ENCODE results near the gene PLEKHG4. TPM values are rescaled to one million over a fixed set of nuclear protein-coding genes. Genes with fewer than 3 reads are reported as not detected.

The PLEKHG4 gene, protein sequence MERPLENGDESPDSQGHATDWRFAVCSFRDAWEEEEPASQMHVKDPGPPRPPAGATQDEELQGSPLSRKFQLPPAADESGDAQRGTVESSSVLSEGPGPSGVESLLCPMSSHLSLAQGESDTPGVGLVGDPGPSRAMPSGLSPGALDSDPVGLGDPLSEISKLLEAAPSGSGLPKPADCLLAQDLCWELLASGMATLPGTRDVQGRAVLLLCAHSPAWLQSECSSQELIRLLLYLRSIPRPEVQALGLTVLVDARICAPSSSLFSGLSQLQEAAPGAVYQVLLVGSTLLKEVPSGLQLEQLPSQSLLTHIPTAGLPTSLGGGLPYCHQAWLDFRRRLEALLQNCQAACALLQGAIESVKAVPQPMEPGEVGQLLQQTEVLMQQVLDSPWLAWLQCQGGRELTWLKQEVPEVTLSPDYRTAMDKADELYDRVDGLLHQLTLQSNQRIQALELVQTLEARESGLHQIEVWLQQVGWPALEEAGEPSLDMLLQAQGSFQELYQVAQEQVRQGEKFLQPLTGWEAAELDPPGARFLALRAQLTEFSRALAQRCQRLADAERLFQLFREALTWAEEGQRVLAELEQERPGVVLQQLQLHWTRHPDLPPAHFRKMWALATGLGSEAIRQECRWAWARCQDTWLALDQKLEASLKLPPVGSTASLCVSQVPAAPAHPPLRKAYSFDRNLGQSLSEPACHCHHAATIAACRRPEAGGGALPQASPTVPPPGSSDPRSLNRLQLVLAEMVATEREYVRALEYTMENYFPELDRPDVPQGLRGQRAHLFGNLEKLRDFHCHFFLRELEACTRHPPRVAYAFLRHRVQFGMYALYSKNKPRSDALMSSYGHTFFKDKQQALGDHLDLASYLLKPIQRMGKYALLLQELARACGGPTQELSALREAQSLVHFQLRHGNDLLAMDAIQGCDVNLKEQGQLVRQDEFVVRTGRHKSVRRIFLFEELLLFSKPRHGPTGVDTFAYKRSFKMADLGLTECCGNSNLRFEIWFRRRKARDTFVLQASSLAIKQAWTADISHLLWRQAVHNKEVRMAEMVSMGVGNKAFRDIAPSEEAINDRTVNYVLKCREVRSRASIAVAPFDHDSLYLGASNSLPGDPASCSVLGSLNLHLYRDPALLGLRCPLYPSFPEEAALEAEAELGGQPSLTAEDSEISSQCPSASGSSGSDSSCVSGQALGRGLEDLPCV
- polyA plus RNA-seq (ENCODE audit: insufficient read length), result 14.2 TPM
- long read RNA-seq, donor 1, result 0 reads
- long read RNA-seq, donor 2, full-length matches to known transcripts, result 1 of 1 reads
- long read RNA-seq, donor 2, partial matches to known transcripts, result 0 of 1 reads
- long read RNA-seq, donor 2, other reads (novel, unspliced or antisense), result 0 of 1 reads
- long read RNA-seq, donor 3, partial matches to known transcripts, result 0 of 1 reads
- long read RNA-seq, donor 3, other reads (novel, unspliced or antisense), result 0 of 1 reads
- long read RNA-seq, donor 4, result 0 reads
- long read RNA-seq, donor 5, partial matches to known transcripts, result 0 of 1 reads
- long read RNA-seq, donor 5, other reads (novel, unspliced or antisense), result 0 of 1 reads
- long read RNA-seq, donor 6, result 0 reads
- long read RNA-seq, donor 7, result 0 reads
- long read RNA-seq, donor 8, partial matches to known transcripts, result 0 of 2 reads
- long read RNA-seq, donor 8, other reads (novel, unspliced or antisense), result 0 of 2 reads

DNA sequence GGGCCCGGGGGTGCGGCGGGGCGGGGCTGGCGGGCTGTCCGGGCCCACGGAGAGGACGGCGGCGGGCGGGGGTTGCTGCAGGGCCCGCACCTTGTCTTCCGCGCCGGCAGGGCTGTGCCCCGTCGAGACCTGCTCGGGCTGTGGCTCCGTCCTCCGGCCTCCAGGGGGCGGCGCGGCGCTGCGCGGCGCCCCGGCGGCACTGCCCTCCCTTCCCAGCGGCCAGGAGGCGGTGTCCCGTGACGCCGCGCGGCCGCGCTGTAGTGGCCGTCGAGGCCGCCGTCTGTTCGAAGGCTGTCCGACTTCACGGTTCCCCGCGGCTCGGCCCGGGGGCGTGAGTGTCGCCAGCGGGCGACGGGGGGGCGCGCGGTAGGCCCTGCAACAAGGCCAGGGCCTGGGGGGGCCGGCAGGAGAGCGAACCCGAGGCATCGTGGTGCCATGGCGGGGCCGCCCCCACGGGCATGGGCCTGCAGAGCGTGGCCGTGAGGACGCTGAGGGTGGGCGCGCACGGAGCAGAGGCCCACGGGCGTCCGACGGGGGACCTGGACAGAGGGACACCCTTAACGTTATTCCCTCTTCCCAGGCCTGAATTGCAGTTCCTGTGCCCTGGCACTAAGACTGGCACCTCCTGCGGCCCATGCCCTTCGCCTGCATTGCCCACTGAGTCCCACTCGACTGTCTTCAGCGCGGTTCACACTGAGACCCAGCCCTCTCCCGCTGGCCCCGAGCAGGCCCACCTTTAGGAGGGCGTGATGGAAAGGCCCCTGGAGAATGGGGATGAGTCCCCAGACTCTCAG, at the start of gene PLEKHG4:
TSS of gene PLEKHG4 (plus strand) at position 237 of the 794 bp plus-strand sequence. CDS start at position 750, 513 bp downstream.
- peak; percentile 60 for DNase-seq

DNA sequence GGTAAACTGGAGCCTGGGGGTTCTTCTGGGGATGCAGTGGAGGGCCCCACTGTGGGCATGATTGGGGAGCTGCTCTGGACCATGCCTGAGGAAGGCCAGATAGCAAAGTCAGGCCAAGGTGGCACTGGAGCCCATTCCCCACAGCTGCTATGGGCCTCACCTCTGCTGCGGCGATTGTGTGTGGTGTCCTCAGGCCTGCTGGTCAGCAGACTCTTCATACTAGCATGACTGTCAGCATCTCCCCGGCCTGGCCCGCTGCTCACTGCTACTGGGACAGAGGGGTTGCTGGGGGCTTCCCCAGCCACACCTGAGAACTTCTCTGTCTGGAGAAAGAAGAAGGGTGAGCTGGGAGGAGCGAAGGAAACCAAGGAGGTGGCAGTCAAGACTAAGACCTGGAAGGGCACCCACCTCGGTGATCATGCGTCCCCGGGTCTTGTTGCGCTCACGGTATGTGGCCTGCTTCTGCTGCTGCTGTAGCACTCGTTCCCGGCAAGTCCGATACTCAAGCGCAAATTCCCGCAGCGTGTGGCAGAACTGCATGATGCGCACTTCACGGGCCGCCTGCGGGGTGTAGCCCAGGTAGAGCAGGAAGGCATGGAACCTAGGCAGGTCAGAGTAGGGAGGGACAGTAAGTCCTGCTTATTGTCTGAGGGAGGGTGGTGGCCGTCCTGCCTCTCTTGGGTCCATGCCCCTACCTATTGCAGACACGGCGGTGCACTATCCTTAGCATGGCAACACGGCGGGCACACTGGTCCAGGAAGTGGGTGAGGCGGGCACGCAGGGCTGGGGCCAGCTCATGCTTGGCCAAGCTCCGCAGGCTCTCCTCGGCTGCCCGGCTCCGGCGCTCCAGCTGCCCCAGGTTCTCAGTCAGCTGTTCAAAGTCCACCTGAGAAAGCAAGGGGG, 49.2 kb upstream of the PLEKHG4 start:
- DNase-seq, result no peak

GRCh38 chr16:67230809-67231660, 48.3 kb upstream of the PLEKHG4 start:
- DNase-seq, result no peak

GRCh38 chr16:67233596-67233995, 45.7 kb upstream of the PLEKHG4 start:
- DNase-seq, result no peak

DNA sequence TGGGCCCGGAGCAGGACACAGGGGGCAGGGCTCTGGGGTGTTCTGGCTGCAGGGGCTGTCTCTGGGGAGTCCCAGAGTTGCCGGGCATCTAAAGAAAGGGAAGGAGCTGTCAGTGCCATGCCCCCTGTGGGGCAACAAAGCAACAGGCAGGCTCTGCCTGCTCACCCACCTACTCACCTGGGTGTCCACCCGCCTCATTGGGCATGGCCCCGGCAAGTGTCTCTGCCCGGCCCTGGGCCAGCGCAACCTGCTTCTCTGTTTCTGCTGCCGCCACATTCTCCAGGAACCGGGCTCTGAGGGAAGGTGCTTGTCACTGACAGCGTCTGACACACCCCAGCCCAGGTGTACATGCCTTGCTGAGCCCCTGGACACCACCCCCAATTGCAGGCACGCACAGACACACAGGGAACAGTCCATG, 45.1 kb upstream of the PLEKHG4 start:
- no peak for DNase-seq

DNA sequence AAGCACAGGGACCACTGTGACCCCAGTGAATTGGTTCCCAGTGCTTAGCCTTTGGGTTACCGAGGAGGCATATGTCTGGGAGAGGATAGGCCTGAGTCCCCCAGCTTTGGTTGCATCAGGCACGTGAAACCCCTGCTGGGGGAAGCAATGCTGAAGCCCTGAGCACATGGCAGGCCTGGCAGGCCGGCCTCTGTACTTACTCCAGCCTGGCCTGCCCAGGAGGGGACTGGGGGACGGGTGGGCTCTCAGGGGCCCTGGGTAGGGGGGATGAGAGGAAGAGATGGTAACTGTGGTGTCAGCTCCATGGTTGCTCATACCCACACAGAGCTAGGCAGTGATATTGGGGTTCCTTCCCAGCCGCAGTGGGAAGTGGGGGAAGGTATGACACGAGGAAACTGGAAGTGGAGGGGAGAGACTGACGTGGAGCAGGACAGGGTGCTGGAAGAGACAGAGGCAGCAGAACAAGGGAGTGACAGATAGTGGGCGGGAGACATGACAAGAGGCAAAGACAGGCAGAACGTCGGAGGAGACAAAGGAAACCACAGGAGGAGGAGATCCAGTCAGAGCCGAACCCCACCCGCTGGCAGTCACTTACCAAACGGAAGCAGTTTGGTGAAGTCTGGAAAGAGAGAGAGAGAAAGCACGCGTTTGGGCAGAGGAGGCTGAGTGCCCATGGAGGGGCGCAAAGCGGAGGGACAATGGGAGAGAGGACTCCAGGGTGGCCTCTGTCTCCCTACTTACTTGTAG, 43.3 kb upstream of the PLEKHG4 start:
- DNase-seq, result no peak

DNA sequence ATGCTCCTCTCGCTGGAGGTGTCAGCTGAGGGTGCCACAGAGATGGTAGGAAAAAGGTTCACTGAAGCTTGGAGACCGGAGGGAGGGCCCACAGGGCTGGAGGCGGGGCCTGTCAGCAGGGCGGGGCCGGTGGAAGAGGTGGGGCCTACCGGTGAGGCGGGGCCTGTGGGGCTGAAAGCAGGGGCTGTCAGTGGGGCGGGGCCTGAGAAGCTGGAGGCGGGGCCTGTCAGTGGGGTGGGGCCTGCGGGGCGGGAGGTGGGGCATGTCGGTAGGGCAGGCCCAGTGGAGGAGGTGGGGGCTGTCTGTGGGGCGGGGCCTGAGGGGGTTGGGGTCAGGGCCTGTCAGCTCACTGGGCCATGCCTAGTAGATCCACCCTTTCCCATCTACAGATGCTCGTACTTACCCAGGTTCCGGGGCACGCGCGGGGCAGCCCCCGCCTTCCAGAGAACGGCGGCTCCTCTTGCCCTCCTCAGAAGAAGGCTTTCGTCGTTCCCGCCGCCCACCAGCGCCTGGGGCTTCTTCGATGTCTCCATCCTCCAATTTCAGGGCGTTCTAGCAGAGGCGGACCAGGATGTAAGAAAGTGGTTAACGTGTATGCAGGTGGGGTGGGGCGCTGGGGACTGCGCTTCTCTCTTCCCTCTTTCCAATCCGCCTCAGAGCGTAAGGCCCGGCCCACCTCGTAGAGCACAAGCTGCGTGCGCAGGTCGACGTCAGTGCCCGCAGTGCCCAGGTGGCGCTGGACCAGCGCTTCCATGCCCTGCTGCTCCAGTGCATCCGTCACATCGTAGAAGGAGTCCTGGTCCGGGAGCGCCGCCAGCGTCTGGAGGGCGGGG, 42.6 kb upstream of the PLEKHG4 start:
- DNase-seq, result no peak

DNA sequence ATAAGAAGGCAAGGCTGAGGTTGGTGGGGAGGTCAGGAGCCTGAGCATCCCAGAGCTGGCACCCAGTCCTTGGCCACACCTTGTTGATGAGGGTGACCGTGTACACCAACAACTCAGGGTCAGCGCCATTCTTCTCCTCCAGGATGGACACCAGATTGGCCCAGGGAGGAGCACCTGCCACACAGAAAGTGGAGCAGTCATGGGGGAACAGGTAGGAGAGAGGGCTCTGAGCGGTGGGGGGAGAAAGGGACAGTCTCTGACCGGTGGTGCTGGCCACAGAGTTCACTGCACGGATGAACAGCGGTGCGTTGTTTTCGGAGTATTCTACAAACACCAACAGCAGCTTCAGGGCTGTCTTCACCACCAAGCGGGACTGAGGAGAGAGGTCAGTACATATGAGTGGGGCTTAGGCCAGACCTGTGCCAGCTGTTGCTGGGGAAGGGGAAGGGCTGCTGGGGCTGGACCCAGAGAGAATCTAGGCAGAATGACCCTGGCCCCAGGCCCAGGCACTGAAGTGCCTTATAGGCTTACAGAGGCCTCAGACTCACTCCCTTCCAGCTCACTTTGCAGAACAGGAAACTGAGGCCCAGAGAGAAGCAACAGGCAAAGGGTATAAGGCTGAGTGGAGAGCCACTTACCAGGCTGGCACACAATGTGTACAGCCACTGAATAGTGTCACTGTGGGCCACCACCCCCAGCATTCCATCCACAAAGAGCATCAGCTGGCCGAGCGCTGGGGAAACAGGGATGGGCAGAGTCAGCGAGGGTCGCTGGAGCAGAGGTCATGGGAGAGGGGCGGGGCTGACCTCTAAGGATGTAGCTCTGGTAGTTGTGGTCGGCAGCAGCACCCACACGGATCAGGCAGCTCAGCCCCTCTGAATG, 41.7 kb upstream of the PLEKHG4 start:
- no peak for DNase-seq

GRCh38 chr16:67238278-67238575, 41.1 kb upstream of the PLEKHG4 start:
- DNase-seq, result no peak

GRCh38 chr16:67238806-67239470, 40.4 kb upstream of the PLEKHG4 start:
- no peak for DNase-seq

GRCh38 chr16:67240506-67240905, 38.8 kb upstream of the PLEKHG4 start:
- DNase-seq, result no peak

GRCh38 chr16:67241008-67241900, 38.1 kb upstream of the PLEKHG4 start:
- DNase-seq, result no peak

- DNase-seq, result no peak
Measured at GRCh38 chr16:67242138-67242730, 37.1 kb upstream of the PLEKHG4 start.

DNA sequence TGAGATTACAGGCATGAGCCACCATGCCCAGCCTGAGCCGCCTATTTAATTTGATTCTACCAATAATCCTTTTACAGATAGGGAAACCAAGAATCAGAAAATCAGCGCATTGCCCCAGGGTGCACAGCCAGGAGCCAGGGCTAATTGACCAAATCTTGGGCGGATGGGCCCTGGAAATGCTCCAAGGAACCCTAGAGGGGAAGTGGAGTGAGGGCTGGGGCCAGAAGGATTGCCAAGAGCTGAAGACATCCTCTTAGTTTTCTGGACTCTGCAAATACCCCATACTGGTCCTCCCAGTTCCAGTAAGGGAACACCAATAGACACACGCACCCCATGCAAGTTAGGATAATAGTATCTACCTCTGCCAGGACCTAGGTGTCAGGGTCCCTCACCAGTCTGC, 35.9 kb upstream of the PLEKHG4 start:
- no peak for DNase-seq
